ENCODE results near the gene PCDH9.

The PCDH9 gene

GRCh38 chr13:66971004-66971403, 259.1 kb downstream of the PCDH9 start:
- Histone ChIP-seq H3F3A (ENCODE audit: insufficient read depth, low read length) (no peaks in the 10 kb centered on the region), H2AFZ (ENCODE audit: low read length) (peak overlapping the region; percentile 16; the same call in 1 of the 2 replicates), H3K27me3 (ENCODE audit: insufficient read depth, low read length) (no peaks in the 10 kb centered on the region)

GRCh38 chr13:66969291-66969690, 260.8 kb downstream of the PCDH9 start:
- Histone ChIP-seq H4K20me1 (ENCODE audit: insufficient read depth, low read length) (no peaks in the 10 kb centered on the region), H3K27me3 (ENCODE audit: insufficient read depth, low read length) (no peaks in the 10 kb centered on the region), H3F3A (ENCODE audit: insufficient read depth, low read length) (no peaks in the 10 kb centered on the region), H3K79me2 (ENCODE audit: insufficient read depth, low read length) (no peaks in the 10 kb centered on the region), H3K36me3 (ENCODE audit: insufficient read depth, low read length) (no peaks in the 10 kb centered on the region), H3K4me2 (ENCODE audit: low read length) (no peak overlapping the region), H2AFZ (ENCODE audit: low read length) (no peak overlapping the region), H3K4me3 (ENCODE audit: low read depth, low read length, poor library complexity, severe bottlenecking) (no peak overlapping the region), H3K4me1 (ENCODE audit: insufficient read depth, low read length, severe bottlenecking) (peaks cover 19% of the 10 kb centered on the region), H3K9ac (ENCODE audit: low read length) (no peak overlapping the region), H3K9me3 (ENCODE audit: low read length) (0 out of 2 replicates have a peak, but pooled peaks cover 7% of the 10 kb centered on the region), H3K27ac (ENCODE audit: low read depth, low read length, poor library complexity, severe bottlenecking) (peak overlapping the region; percentile 3), H3K9me2 (ENCODE audit: low read depth, low read length) (no peaks in the 10 kb centered on the region)
- TF ChIP-seq EZH2 (IDR thresholded peaks at IDR 0.05; ENCODE audit: borderline replicate concordance, low read length) (no peak), CTCF (IDR thresholded peaks at IDR 0.05; ENCODE audit: low read length) (no peak)

More at GRCh38 chr13:66971004-66971403, 259.1 kb downstream of the PCDH9 start:
- H3K4me1 ChIP-seq (ENCODE audit: insufficient read depth, low read length, severe bottlenecking) = peaks cover 19% of the 10 kb centered on the region
- no peaks in the 10 kb centered on the region for H3K36me3 ChIP-seq (ENCODE audit: insufficient read depth, low read length)
- no peaks in the 10 kb centered on the region for H4K20me1 ChIP-seq (ENCODE audit: insufficient read depth, low read length)
- TF ChIP-seq CTCF (IDR thresholded peaks at IDR 0.05; ENCODE audit: low read length) (no peak), EZH2 (IDR thresholded peaks at IDR 0.05; ENCODE audit: borderline replicate concordance, low read length) (no peak)
- 0 out of 2 replicates have a peak, but pooled peaks cover 12% of the 10 kb centered on the region for H3K9me3 ChIP-seq (ENCODE audit: low read length)
- H3K27ac ChIP-seq (ENCODE audit: low read depth, low read length, poor library complexity, severe bottlenecking) = no peak overlapping the region
- H3K9me2 ChIP-seq (ENCODE audit: low read depth, low read length) = no peaks in the 10 kb centered on the region
- H3K4me3 ChIP-seq (ENCODE audit: low read depth, low read length, poor library complexity, severe bottlenecking) = no peak overlapping the region
- no peak overlapping the region for H3K4me2 ChIP-seq (ENCODE audit: low read length)
- no peak overlapping the region for H3K9ac ChIP-seq (ENCODE audit: low read length)
- no peaks in the 10 kb centered on the region for H3K79me2 ChIP-seq (ENCODE audit: insufficient read depth, low read length)

- Histone ChIP-seq H3K4me3 (ENCODE audit: low read depth, low read length, poor library complexity, severe bottlenecking) (no peak overlapping the region), H3K9me3 (ENCODE audit: low read length) (0 out of 2 replicates have a peak, but pooled peaks cover 7% of the 10 kb centered on the region), H3K4me1 (ENCODE audit: insufficient read depth, low read length, severe bottlenecking) (peaks cover 19% of the 10 kb centered on the region), H3K9ac (ENCODE audit: low read length) (no peak overlapping the region), H4K20me1 (ENCODE audit: insufficient read depth, low read length) (no peaks in the 10 kb centered on the region), H3K36me3 (ENCODE audit: insufficient read depth, low read length) (no peaks in the 10 kb centered on the region), H3K9me2 (ENCODE audit: low read depth, low read length) (no peaks in the 10 kb centered on the region), H3K4me2 (ENCODE audit: low read length) (no peak overlapping the region), H3F3A (ENCODE audit: insufficient read depth, low read length) (no peaks in the 10 kb centered on the region), H3K27ac (ENCODE audit: low read depth, low read length, poor library complexity, severe bottlenecking) (no peak overlapping the region), H3K27me3 (ENCODE audit: insufficient read depth, low read length) (no peaks in the 10 kb centered on the region), H3K79me2 (ENCODE audit: insufficient read depth, low read length) (no peaks in the 10 kb centered on the region), H2AFZ (ENCODE audit: low read length) (no peak overlapping the region)
- TF ChIP-seq EZH2 (IDR thresholded peaks at IDR 0.05; ENCODE audit: borderline replicate concordance, low read length) = no peak
- no peak for TF ChIP-seq CTCF (IDR thresholded peaks at IDR 0.05; ENCODE audit: low read length)
Measured at GRCh38 chr13:66967811-66968597, 262.1 kb downstream of the PCDH9 start.

All from OCI-LY1 (cell line).